Esophagus muscularis mucosa (tissue), 4 donors: Measurements from ENCODE around the gene SCCPDH.

Experiments used
- EP300 ChIP-seq: sonication (generic); formaldehyde crosslinking; IDR thresholded peaks from one replicate; pipeline ENCODE4 v1.6.1; 2017; ENCODE audit warnings: antibody characterized with exemption
- POLR2AphosphoS5 ChIP-seq, 2 donors: sonication (generic); formaldehyde crosslinking; IDR thresholded peaks; one replicate each; pipeline ENCODE4 v1.6.1; 2017; ENCODE audit warnings: antibody characterized with exemption in 2 of 2
- TF ChIP-seq, protein P1 (sequence below), 3 experiments: fragments of 200-600 bp in 2 of 3; fragments of 450-650 bp in 1 of 3; sonication (generic) in 2 of 3; IDR thresholded peaks; one replicate each; pipeline ENCODE4 v1.5.1; 2017 to 2019; ENCODE audit warnings: antibody characterized with exemption in 3 of 3, mild to moderate bottlenecking in 2 of 3, moderate library complexity in 1 of 3

DNA sequence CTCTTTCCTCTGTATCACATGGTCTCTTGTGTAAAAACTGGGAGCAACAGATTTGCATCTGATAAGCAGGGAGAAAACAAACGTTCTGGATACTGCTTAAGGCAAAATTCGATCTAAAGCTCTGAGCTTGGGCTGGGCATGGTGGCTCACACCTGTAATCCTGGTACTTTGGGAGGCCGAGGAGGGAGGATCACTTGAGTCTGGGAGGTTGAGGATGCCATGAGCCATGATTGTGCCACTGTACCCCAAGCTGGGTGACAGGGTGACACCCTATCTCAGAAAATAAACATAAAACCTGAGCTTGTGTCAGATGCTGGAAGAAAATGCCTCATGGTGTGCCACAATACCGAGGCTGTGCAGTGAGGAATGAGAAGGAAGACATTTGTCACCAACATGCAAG, 73.9 kb downstream of the SCCPDH start:
- TF ChIP-seq EP300 (no peak), POLR2AphosphoS5 (IDR thresholded peaks at IDR 0.05) (no peak)
- TF ChIP-seq, protein P1, sequence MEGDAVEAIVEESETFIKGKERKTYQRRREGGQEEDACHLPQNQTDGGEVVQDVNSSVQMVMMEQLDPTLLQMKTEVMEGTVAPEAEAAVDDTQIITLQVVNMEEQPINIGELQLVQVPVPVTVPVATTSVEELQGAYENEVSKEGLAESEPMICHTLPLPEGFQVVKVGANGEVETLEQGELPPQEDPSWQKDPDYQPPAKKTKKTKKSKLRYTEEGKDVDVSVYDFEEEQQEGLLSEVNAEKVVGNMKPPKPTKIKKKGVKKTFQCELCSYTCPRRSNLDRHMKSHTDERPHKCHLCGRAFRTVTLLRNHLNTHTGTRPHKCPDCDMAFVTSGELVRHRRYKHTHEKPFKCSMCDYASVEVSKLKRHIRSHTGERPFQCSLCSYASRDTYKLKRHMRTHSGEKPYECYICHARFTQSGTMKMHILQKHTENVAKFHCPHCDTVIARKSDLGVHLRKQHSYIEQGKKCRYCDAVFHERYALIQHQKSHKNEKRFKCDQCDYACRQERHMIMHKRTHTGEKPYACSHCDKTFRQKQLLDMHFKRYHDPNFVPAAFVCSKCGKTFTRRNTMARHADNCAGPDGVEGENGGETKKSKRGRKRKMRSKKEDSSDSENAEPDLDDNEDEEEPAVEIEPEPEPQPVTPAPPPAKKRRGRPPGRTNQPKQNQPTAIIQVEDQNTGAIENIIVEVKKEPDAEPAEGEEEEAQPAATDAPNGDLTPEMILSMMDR (IDR thresholded peaks at IDR 0.05), result no peak
